Measurements from ENCODE around the gene BCL2.
"Not testable (repeated sequence)": the region's sequence is repeated elsewhere in the genome, so short reads cannot be mapped to it uniquely, and the experiment has no call there.

The BCL2 gene

DNA sequence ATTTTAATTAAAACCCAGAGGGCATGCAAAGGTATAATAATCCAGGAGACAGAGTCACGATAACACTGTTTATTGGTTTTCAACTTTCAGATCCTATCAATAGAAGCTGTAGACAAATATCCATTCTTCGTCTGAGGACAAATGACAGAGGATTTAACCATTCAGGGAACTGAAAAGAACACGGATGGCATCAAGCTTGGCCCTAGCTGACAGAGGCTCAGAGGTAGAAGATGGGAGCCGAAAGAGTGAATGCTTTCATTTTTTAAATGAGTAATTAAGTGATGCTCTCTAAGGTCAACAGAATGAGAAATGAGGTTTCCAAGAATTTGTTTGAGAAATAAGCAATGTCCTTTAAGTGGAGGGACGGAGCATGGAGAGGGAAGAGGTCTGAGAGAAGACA lies 62.1 kb downstream of the BCL2 start:
- DNase-seq = no peak

DNA sequence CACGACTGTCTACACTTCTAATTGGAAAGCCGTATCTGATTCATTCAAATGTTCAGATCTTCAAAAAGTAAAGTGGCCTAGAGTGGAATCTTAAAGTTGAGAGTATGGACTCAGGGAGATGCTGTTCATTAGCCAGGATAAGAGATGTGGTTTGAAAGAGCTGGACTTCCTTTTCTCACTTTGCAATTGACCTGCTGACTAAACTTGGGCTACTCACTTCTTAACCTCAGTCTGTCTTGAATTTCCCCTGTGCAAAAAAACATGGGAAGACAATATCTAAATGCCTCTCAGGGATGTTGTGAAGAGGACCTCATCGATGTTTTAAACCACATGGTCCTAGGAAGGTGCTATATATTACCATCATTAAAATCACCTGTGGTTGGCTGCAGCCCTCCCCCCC lies 64.1 kb downstream of the BCL2 start:
- DNase-seq = no peak

DNA sequence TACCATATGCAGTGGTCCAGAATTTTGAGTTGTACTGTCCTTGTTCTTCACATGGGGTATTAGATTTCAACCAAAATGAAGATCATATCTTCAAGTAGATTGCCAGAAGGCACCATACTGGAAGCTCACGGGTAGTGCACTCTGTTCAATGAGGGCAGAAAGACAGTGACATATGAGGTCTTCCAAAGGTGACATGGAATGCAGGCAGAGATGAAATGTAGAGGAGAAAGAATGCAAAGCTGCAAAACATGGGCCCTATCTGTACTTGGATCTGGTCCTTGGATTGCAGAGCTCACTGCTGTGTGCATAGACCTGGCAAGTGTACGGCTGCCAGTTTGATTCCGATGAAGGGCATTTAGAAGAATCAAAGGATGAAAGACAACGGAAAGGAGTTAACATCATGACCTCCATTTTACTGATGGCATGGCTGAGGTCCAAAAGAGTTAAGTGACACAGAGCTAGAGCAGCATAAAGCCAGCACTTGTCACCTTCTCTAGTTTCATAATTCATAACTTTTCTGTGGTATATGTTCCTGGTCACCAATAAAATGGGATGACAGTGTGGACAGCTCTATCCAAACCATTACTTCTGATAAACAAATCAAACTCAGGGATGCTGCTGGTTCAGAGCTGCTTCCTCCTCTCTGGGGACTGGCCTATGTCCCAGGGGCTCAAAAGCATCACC lies 64.7 kb downstream of the BCL2 start:
- no peak for DNase-seq

DNA sequence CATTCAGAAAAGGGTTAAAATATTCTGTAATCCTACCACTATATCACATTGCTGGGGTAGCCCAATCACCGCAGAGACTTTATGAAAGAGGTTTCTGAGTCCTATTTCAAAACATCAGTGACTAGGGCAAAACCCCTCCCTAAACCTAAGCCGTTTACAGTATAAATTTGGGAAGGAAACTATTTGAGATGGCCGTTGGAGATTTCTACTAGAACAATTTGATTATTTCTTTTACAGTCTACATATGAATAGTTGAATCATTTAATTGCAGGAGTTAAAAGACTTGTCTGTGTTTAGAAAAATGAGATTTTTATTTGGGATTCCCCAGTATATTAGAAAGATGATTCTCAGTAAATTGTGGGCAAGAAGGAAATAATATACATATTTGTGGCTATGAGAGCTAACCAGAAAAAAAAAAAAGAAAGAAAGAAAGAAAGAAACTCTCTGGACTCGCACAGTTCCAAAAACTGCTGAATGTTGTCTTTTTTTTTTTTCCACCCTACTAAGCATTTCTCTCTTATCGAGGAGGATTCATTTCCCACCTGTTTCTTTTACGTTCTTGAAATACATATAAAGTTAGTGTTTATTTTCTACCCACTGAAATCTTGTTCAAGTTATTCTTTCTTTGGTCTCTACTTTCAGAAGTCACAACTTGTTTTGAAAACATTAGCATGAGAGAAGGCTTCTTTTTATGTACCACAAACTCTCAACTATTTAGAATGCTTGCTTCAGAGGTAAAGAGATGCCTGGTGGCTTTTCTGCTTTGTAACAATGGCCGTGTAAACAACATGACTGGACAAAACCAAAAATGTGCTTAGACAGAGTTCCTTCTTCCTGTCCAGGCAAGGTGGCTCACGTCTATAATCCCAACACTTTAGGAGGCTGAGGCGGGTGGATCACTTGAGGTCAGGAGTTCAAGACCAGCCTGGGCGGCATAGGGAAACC lies 65.9 kb downstream of the BCL2 start:
- no peak for DNase-seq

DNA sequence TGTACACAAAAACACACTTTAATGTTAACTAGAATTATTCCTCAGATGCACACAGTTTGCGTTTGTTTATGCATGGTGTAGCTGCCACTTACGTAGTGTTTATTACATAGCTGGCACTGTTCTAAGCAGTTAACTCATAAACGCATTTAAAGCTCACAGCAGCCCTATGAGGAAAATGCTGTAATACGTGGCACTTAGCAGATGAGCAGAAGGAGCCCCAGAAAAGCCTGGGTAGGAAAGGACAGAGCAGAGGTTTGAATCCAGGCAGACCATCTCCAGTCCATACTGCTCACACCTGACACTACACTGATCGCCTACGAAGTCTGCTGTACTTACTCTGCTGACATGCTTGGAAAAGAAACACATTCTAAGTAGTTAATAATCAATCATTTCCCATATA lies 66.6 kb downstream of the BCL2 start:
- DNase-seq = no peak

DNA sequence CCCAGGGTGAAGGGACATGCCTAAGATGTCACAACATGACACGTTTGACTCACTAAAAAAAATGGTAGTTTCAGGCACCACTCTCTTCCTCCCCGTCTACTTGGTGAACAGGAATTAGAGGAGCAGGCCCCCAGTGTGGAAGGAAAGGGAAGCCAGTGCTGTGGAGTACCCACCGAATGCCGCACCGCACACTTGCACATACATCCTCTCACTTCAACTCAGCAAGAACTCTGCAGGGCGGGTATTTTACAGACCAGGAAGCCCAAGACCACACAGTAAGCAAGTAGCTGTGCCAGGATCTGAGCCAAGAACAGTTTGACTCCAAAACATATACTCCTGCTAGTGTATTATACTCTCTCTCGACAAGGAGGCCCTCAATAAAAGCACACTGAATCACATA lies 69.8 kb downstream of the BCL2 start:
- no peak for DNase-seq

DNA sequence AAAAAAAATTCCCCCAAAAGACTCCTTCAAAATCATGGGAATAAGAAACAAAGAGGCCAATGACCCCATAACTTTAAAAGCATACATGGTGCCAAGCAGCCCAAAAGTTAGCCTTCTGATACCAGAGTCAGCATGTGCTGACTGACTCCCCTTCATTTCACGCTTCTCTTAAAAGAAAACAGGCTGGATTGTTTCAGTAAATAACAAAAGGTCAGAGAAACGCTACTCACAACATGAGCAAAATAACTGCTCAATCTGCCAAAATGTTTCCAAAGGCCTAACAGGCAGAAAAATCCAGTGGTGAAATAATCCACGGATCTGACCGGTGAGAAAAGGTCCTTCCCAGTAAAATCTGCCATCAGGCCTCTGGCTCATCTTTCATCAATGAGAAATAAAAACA lies 71.6 kb downstream of the BCL2 start:
- DNase-seq = no peak

DNA sequence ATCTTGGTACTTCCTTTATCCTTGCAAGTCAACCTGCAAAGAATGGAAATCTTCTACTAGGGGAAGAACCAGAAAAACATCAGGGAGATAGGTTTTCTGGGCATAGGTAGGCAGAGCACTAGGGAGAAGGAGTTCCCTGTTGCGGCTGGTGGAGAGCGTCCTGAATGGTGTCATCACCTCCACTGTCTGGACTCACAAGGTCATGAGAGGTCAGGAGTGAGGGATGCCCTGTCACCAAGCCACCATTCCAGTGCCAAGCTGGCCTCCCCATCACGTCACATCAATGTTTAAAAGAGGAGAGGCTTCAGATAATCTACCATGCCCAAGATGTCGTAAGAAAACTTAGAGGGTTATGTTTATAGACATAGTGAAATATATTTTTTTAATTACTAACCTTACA lies 72.1 kb downstream of the BCL2 start:
- no peak for DNase-seq

DNA sequence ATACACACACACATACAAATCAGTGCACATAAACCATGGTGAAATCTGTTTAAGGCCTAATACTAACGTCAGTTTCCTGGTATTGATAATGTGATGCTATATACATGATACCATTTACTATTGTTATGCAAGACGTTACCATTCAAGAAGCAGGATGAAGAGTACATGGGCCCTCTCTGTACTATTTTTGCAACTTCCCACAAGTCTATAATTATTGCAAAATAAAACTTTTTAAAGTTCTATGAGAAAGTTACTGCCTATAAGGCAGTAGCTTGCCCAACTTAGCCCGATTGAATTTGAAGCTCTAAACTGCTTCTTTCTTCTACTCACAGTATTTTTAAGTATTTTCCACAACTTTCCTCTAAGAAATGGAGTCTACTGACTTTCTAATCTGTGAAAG lies 74.0 kb downstream of the BCL2 start:
- DNase-seq = no peak

DNA sequence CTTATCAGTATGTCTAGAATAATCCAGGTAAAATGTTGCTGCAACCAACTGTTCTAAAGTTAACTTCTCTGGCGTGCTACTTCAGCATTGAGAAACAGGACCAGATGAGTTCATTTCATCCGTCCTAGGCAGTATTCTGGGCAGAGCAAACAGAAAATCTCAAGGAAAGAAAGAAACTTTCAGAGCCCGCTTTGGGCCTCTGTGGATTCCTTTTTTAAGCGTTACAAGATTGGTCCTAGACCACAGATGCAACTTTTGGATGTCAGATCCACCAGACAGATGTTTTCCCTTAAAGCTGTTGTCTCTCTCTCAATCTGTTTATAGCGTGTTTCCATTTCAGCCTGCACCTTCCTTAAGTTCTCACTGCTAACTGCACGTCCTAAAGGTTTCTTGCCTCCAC lies 75.0 kb downstream of the BCL2 start:
- DNase-seq = no peak

DNA sequence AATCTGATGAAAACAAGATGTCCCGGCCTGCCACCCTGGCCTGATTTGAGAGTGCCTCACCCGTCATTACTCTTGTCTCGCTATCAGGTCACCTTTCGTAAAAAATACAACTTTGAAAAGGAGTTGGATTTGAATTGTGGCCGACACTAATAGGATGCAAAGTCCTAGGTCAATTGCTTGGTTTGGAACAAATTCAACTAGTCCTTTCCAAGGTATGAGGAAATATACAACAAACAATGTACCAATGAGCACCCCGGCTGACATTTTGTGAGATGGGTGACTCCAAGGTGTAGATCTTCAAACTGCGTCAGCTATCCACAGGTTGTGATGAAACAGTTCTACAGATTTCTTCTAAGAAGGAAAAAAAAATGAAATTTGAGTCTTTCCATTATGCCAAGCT lies 77.8 kb downstream of the BCL2 start:
- no peak for DNase-seq

DNA sequence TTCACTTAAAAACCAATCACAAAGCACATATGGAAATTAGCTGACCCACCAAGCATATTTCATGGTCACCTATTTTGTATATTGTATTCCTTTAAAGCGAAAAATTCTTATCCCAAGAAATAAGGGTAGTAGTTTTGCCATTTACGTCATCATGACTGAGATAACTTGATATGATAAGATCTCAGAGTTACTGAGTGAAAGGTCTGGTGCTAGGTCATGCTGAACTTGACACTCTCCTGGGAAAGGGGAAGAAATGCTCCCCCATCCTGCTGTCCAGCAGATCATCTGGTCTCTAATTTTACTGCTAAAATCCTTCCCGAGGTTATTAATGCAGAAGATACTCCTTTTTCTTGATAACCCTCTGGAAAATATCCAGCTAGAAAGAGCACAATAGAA lies 78.3 kb downstream of the BCL2 start:
- DNase-seq = no peak

DNA sequence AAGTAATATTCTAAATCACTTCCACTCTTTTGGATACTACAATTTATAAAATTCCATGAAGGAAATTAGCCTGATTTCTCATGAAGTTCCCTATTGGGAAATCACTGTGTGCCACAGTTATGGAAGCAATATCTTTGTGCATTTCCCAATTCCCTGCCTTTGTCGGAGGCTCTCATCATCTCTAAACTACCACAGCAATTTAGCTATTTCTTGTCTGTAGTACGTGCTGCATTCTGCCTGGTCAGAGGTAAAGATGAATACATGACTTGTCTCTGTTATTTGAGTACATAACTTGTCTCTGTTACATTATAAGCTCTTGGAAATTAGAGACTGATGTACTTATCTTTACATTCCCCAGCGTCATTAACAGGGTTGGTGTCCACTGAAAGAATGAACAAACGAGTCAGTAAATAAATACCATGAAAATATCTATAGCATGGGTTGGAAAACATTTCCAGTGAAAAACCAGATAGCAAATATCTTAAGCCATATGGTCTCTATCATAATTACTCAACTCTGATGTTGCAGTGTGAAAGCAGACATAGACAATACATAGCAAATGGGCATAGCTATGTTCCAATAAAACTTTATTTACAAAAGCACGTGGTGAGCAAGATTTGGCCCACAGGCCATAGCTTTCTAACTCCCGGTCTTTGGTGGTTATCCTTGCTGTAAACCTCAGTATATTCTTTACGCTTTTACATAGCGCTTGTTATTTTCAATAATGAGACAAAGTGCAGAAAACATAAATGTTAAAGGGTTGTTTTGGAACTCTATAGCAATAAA lies 78.8 kb downstream of the BCL2 start:
- DNase-seq = no peak

DNA sequence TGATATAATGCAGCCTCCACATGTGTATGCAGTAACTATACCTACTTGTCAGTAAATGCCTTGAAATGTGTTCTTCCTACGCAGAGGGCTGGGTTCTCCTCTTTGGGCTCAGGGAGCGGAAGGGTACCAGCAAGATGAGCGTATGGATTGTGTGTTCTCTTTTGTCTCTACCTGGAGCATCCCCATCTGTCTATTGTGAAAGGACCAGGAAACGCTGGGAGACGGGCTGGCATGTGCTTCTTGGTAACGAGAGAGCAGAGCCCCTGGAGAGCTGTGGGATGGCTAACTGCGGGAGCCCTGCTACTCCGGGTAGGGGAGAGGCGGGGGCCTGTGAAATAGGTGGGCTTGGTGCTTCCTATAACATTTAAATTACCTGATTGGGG lies 80.9 kb downstream of the BCL2 start:
- DNase-seq = no peak

DNA sequence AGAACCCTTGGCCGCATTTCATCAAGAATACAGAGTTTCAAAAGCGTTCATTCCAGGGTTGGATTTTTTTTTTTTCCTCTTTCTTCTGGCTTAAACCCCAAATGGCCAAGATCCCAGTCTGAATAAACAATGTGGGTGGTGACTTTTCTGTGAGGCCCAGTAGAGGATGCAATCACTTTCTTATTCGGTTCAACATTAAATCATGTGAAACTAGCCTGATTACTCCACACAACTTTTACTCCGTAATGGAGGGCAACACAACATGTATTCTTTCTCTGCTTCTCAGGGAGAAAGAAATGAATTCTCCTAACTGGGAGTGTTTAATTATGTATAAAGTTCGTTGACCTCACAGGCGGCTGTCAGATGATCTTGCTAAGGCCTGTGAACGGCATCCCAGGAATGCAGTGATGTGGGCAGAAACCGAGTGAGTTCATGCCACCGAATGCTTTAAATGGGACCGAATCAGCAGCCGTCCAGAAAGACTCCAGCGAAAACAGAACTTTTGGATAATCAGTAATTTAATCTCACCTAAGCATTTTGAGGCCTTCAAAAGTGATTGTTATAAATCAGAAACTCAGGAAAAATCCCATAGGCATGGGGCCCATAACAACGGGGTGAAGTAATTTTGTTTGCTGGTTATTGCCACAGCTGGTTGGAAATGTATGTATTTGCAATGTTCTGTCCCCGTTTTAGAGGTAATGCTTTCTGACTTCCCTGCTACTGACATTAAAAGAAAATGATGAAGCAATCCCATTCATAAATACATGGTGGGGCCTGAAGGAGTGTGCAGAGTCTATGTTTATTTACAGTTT lies 81.5 kb downstream of the BCL2 start:
- DNase-seq = peak in 1 of 2 experiments; percentile 2

DNA sequence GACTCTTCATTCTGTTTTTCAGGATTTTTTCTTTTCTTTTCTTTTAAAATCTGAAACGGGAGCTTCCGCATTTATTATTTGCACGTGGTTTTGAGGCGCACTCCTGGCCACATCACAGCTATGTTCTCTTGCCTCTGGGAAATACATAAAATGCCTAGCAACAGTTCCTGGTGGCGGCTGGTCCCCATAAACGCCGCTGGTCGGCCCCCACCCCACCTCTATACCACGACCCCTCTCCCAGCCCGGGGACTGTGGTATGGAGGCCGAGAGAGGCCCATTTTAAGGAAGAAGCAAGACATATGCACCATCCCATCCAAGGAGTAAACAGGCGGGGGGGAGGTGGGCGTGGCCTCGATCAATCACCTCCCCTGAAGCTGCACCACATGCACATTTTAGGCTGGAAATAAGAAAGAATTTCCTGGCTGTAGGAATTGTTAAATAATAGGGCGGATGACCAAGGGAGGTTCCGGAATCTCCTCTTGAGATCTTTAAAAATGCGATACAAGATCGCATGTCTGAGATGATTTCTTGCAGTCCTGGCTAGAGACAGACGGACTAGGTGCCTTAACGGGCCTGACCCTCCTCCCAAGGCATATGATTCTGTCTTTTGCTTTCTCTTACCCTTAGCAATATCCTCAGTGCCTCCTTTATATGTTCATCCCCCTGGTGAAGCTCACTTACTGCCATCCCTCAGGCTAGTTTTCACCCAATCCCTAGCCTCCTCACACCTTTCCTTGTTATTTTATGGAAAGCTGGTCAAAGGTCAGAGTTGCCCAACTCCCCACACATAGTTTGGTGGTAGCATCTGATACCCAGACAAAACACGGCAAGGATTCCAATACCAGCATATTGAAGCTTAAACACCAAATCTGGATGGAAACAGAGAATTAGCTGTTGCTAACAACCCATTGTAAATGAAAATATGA lies 82.4 kb downstream of the BCL2 start:
- no peak for DNase-seq

DNA sequence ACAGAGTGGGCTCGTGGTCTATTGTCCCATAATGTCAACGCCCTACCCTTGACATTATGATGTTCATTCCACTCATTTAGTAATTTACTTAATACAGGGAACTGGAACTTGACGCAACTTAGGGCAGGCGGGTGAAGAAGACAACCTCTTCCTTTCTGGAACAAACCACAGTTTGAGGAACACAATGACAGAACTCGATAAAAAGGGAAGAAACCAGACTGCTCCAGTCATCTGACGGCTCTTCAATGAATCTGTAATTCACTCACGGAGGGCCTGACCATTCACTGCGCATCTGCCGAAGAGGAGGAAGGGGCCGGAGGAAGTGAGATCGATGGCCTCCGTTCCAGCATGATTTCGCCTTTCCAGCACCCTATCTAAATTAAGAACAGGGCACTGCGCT lies 83.2 kb downstream of the BCL2 start:
- no peak for DNase-seq

DNA sequence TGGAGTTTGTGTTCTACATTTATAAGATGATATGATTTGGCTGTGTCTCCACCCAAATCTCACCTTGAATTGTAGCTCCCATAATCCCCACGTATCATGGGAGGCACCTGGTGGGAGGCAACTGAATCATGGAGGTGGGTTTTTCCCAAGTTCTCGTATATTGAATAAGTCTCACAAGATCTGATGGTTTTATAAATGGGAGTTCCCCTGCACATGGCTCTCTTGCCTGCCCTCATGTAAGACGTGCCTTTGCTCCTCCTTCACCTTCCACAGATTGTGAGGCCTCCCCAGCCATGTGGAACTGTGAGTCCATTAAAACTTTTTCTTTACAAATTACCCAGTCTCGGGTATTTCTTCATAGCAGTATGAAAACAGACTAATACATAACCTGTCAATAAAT lies 83.6 kb downstream of the BCL2 start:
- not testable (repeated sequence) for DNase-seq

DNA sequence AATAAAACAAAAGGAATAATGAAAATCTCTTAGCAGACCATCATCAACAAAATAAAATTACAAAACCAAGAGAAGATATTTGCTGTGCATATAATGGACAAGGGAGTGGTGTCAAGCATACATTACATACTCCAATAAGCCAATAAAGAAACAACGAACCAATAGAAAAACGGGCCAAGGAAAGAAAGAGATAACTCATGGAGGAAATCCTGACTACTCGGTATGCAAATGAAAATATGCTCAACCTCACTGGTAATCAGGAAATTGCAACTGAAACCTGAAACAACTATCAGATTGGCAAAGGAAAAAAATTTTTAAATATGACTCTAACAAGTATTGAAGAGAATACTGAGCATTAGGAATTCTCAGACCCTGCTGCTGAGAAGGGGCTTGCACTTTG lies 84.7 kb downstream of the BCL2 start:
- DNase-seq = no peak

DNA sequence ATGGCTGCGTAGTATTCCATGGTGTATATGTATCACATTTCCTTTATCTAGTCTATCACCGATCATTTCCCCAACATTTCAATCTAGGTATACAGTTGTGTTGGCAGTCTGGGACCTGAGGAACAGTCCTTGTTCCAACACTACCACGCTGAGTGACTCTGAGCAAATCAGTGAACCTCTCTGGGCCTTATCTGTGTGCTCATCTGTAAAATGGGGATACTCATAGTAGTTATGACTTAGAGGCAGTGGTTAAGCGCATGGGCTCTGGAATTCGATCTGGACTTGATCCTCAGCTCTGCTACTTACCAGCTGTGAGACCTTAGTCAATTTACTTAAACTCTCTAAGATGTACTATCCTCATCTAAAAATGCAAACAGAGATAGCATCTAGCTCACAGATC lies 85.1 kb downstream of the BCL2 start:
- no peak for DNase-seq

DNA sequence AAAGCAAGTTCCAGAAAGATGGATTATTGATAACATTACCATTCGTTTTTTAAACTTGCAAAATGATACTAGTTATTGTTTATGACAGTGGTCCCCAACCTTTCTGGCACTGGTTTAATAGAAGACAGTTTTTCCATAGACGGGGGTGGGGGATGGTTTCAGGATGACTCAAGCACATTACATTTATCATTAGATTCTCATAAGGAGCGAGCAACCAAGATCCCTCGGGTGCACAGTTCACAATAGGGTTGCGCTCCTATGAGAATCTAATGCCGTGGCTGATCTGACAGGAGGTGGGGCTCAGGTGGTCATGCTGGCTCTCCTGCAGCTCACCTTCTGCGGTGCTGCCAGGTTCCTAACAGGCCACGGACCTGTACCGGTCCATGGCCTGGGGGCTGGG lies 86.2 kb downstream of the BCL2 start:
- no peak for DNase-seq

DNA sequence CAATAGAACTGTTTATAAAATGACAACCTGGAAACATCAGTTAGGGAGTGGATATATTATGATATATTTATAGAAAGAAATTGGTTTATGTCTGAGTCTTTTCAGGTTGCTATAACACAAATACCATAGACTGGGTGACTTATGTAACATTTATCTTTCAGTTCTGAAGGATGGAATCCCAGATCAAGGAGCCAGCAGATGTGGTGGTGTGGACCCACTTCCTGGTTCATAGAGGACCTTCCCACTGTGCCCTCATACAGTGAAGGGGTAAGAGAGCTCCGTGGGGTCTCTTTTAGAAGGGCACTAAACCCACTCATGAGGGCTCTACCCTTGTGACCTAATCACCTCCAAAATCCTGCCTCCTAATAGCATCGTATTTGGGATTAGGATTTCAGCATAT lies 86.7 kb downstream of the BCL2 start:
- DNase-seq = no peak
